ENCODE measurements around the gene APPBP2. TPM values are rescaled to one million over a fixed set of nuclear protein-coding genes. Genes with fewer than 3 reads are reported as not detected.
"Not testable (repeated sequence)": the region's sequence is repeated elsewhere in the genome, so short reads cannot be mapped to it uniquely, and the experiment has no call there.

Gene APPBP2
- total RNA-seq, 2 donors from 2014 or later: 21.5 to 33.1 TPM

GRCh38 chr17:60425626-60426025 is 100.4 kb downstream of the APPBP2 start:
- H3K27ac ChIP-seq: no peak overlapping the region
- no peaks in the 10 kb centered on the region for H3K27me3 ChIP-seq (replicated peaks; ENCODE audit: insufficient read depth)
- H3K9me3 ChIP-seq: no peaks in the 10 kb centered on the region
- DNase-seq (ENCODE audit: low spot score) (no peak), ATAC-seq (ENCODE audit: insufficient number of reproducible peaks, low FRiP score, low read depth) (no peak)
- H3K4me3 ChIP-seq: no peak overlapping the region
- no peak for TF ChIP-seq CTCF (IDR thresholded peaks at IDR 0.05)
- H3K4me1 ChIP-seq (ENCODE audit: control insufficient read depth in 1 of 2, low read depth in 2 of 2): peaks cover 0 to 5% of the 10 kb centered on the region in 2 donors
- no peaks in the 10 kb centered on the region for H3K36me3 ChIP-seq

GRCh38 chr17:60423865-60424264 is 102.2 kb downstream of the APPBP2 start:
- ATAC-seq (ENCODE audit: insufficient number of reproducible peaks, low FRiP score, low read depth) (no peak), DNase-seq (ENCODE audit: low spot score) (no peak)
- Histone ChIP-seq H3K4me1 (ENCODE audit: control insufficient read depth in 1 of 2, low read depth in 2 of 2) (peaks cover 0 to 5% of the 10 kb centered on the region in 2 donors), H3K9me3 (no peaks in the 10 kb centered on the region), H3K27me3 (replicated peaks; ENCODE audit: insufficient read depth) (no peaks in the 10 kb centered on the region), H3K27ac (no peak overlapping the region), H3K4me3 (no peak overlapping the region), H3K36me3 (no peaks in the 10 kb centered on the region)
- no peak for TF ChIP-seq CTCF (IDR thresholded peaks at IDR 0.05)

GRCh38 chr17:60422162-60422665 is 103.8 kb downstream of the APPBP2 start, which contains the start of gene CHCT1:
Gene CHCT1 (plus strand): TSS chr17:60422489. CDS start chr17:60422593, 104 bp downstream.
- DNase-seq (ENCODE audit: low spot score) (no peak), ATAC-seq (ENCODE audit: insufficient number of reproducible peaks, low FRiP score, low read depth) (no peak)
- peaks cover 0 to 5% of the 10 kb centered on the region in 2 donors for H3K4me1 ChIP-seq (ENCODE audit: control insufficient read depth in 1 of 2, low read depth in 2 of 2)
- peak within 1 kb of the TSS; percentile 75 for H3K4me3 ChIP-seq
- TF ChIP-seq CTCF (IDR thresholded peaks at IDR 0.05): no peak
- H3K36me3 ChIP-seq: no peaks in the 10 kb centered on the region
- H3K9me3 ChIP-seq: no peaks in the 10 kb centered on the region
- H3K27me3 ChIP-seq (replicated peaks; ENCODE audit: insufficient read depth): no peaks in the 10 kb centered on the region
- no peak within 1 kb of the TSS for H3K27ac ChIP-seq

- no peak overlapping the region for H3K27ac ChIP-seq
- H3K4me3 ChIP-seq: peak overlapping the region; percentile 75
- DNase-seq (ENCODE audit: low spot score): peak; percentile 31
- peak; percentile 77 for ATAC-seq (ENCODE audit: insufficient number of reproducible peaks, low FRiP score, low read depth)
- no peaks in the 10 kb centered on the region for H3K9me3 ChIP-seq
- peaks cover 0 to 5% of the 10 kb centered on the region in 2 donors for H3K4me1 ChIP-seq (ENCODE audit: control insufficient read depth in 1 of 2, low read depth in 2 of 2)
- TF ChIP-seq CTCF (IDR thresholded peaks at IDR 0.05): peak; percentile 91
- H3K27me3 ChIP-seq (replicated peaks; ENCODE audit: insufficient read depth): no peaks in the 10 kb centered on the region
- H3K36me3 ChIP-seq: no peaks in the 10 kb centered on the region
These were observed 104.5 kb downstream of the APPBP2 start for GRCh38 chr17:60421273-60422161.

- not testable (repeated sequence) for H3K4me3 ChIP-seq; H3K27ac ChIP-seq; H3K36me3 ChIP-seq; ATAC-seq (ENCODE audit: insufficient number of reproducible peaks, low FRiP score, low read depth); H3K9me3 ChIP-seq; H3K4me1 ChIP-seq (ENCODE audit: control insufficient read depth in 1 of 2, low read depth in 2 of 2); H3K27me3 ChIP-seq (replicated peaks; ENCODE audit: insufficient read depth); DNase-seq (ENCODE audit: low spot score)
These were observed 106.2 kb downstream of the APPBP2 start for GRCh38 chr17:60419875-60420274.

- H3K9me3 ChIP-seq; H3K27me3 ChIP-seq (replicated peaks; ENCODE audit: insufficient read depth); ATAC-seq (ENCODE audit: insufficient number of reproducible peaks, low FRiP score, low read depth); H3K36me3 ChIP-seq; H3K27ac ChIP-seq; DNase-seq (ENCODE audit: low spot score); H3K4me3 ChIP-seq; H3K4me1 ChIP-seq (ENCODE audit: control insufficient read depth in 1 of 2, low read depth in 2 of 2): not testable (repeated sequence)
These were observed 107.0 kb downstream of the APPBP2 start for GRCh38 chr17:60419003-60419402.

Data from thoracic aorta (tissue), 2 donors.